ENCODE results near the gene PARP6.

Gene PARP6

GRCh38 chr15:72197460-72198355, 74.6 kb downstream of the PARP6 start, which contains the start of gene GRAMD2A:
Gene GRAMD2A, minus strand, starts transcription at chr15:72197787.
- no peaks in the 10 kb centered on the region for H3K4me1 ChIP-seq (ENCODE audit: insufficient read depth, low read length)
- H3K36me3 ChIP-seq (ENCODE audit: insufficient read depth, low read length), result peaks cover 42% of the 10 kb centered on the region
- no peak within 1 kb of the TSS for H2AFZ ChIP-seq (ENCODE audit: low read depth, low read length)
- H3K4me3 ChIP-seq (ENCODE audit: low read length), result no peak within 1 kb of the TSS
- H3K27me3 ChIP-seq (ENCODE audit: insufficient read depth, low read length), result peaks cover 2% of the 10 kb centered on the region
- no peaks in the 10 kb centered on the region for H3K9me3 ChIP-seq (ENCODE audit: low read length)

GRCh38 chr15:72197041-72197459, 75.3 kb downstream of the PARP6 start:
- Histone ChIP-seq H3K4me3 (ENCODE audit: low read length) (no peak overlapping the region), H3K9me3 (ENCODE audit: low read length) (no peaks in the 10 kb centered on the region)

GRCh38 chr15:72196409-72197040, 75.8 kb downstream of the PARP6 start:
- H3K4me3 ChIP-seq (ENCODE audit: low read length), result no peak overlapping the region

More at GRCh38 chr15:72197041-72197459, 75.3 kb downstream of the PARP6 start:
- Histone ChIP-seq H3K4me1 (ENCODE audit: insufficient read depth, low read length) (no peaks in the 10 kb centered on the region), H3K27me3 (ENCODE audit: insufficient read depth, low read length) (peaks cover 2% of the 10 kb centered on the region), H2AFZ (ENCODE audit: low read depth, low read length) (no peak overlapping the region), H3K36me3 (ENCODE audit: insufficient read depth, low read length) (peaks cover 35% of the 10 kb centered on the region)

GRCh38 chr15:72195101-72195511, 77.2 kb downstream of the PARP6 start:
- peaks cover 17% of the 10 kb centered on the region for H3K36me3 ChIP-seq (ENCODE audit: insufficient read depth, low read length)
- no peaks in the 10 kb centered on the region for H3K4me1 ChIP-seq (ENCODE audit: insufficient read depth, low read length)
- peaks cover 2% of the 10 kb centered on the region for H3K27me3 ChIP-seq (ENCODE audit: insufficient read depth, low read length)
- H3K9me3 ChIP-seq (ENCODE audit: low read length), result no peaks in the 10 kb centered on the region
- no peak overlapping the region for H3K4me3 ChIP-seq (ENCODE audit: low read length)
- H2AFZ ChIP-seq (ENCODE audit: low read depth, low read length), result no peak overlapping the region

More at GRCh38 chr15:72196409-72197040, 75.8 kb downstream of the PARP6 start:
- Histone ChIP-seq H3K4me1 (ENCODE audit: insufficient read depth, low read length) (no peaks in the 10 kb centered on the region), H3K27me3 (ENCODE audit: insufficient read depth, low read length) (peaks cover 2% of the 10 kb centered on the region), H3K36me3 (ENCODE audit: insufficient read depth, low read length) (peaks cover 31% of the 10 kb centered on the region), H3K9me3 (ENCODE audit: low read length) (no peaks in the 10 kb centered on the region), H2AFZ (ENCODE audit: low read depth, low read length) (no peak overlapping the region)

GRCh38 chr15:72193836-72194396, 78.4 kb downstream of the PARP6 start:
- H3K9me3 ChIP-seq (ENCODE audit: low read length), result no peaks in the 10 kb centered on the region
- peaks cover 8% of the 10 kb centered on the region for H3K36me3 ChIP-seq (ENCODE audit: insufficient read depth, low read length)
- H3K4me3 ChIP-seq (ENCODE audit: low read length), result no peak overlapping the region
- H3K27me3 ChIP-seq (ENCODE audit: insufficient read depth, low read length), result peaks cover 2% of the 10 kb centered on the region
- H3K4me1 ChIP-seq (ENCODE audit: insufficient read depth, low read length), result no peaks in the 10 kb centered on the region
- H2AFZ ChIP-seq (ENCODE audit: low read depth, low read length), result no peak overlapping the region

- Histone ChIP-seq H3K9me3 (ENCODE audit: low read length) (no peaks in the 10 kb centered on the region), H3K36me3 (ENCODE audit: insufficient read depth, low read length) (no peaks in the 10 kb centered on the region), H2AFZ (ENCODE audit: low read depth, low read length) (no peak overlapping the region), H3K4me3 (ENCODE audit: low read length) (no peak overlapping the region), H3K4me1 (ENCODE audit: insufficient read depth, low read length) (no peaks in the 10 kb centered on the region), H3K27me3 (ENCODE audit: insufficient read depth, low read length) (peaks cover 2% of the 10 kb centered on the region)
Observed at GRCh38 chr15:72192416-72192815, 79.9 kb downstream of the PARP6 start.
